AG09319 (cell line): ENCODE results near the gene MAML1.

ENCODE experiments used
- DNase-seq: peaks from one replicate; pipeline ENCODE4 v3.0.0-alpha.2; 2010; ENCODE audit warnings: low read depth; ENCODE audit errors: extremely low read depth
- TF ChIP-seq, protein P1 (sequence below): IDR thresholded peaks from 2 replicates; pipeline ENCODE4 v1.5.1; 2011; ENCODE audit warnings: low read depth, mild to moderate bottlenecking, inconsistent platforms, low read length, moderate library complexity

Gene MAML1

DNA sequence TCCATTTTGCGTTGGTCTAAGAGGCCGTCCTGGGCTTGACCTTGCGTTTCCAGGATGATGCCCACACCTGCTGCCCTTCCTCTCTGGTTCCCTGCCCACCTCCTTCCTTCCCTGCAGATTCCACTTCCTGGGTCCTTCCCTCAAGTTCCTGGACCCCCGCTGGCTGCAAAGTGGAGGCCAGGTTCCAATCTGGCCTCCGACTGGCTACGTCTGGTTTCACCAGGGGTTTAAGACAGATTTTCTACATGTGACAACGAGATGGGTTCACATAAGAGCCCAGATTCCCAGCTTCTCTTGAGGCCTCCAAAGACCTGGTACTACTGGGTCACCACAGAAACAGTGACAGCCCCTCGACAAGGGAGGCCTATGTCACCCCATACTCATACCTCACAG lies 71.9 kb downstream of the MAML1 start:
- TF ChIP-seq, protein P1, sequence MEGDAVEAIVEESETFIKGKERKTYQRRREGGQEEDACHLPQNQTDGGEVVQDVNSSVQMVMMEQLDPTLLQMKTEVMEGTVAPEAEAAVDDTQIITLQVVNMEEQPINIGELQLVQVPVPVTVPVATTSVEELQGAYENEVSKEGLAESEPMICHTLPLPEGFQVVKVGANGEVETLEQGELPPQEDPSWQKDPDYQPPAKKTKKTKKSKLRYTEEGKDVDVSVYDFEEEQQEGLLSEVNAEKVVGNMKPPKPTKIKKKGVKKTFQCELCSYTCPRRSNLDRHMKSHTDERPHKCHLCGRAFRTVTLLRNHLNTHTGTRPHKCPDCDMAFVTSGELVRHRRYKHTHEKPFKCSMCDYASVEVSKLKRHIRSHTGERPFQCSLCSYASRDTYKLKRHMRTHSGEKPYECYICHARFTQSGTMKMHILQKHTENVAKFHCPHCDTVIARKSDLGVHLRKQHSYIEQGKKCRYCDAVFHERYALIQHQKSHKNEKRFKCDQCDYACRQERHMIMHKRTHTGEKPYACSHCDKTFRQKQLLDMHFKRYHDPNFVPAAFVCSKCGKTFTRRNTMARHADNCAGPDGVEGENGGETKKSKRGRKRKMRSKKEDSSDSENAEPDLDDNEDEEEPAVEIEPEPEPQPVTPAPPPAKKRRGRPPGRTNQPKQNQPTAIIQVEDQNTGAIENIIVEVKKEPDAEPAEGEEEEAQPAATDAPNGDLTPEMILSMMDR, result no peak

DNA sequence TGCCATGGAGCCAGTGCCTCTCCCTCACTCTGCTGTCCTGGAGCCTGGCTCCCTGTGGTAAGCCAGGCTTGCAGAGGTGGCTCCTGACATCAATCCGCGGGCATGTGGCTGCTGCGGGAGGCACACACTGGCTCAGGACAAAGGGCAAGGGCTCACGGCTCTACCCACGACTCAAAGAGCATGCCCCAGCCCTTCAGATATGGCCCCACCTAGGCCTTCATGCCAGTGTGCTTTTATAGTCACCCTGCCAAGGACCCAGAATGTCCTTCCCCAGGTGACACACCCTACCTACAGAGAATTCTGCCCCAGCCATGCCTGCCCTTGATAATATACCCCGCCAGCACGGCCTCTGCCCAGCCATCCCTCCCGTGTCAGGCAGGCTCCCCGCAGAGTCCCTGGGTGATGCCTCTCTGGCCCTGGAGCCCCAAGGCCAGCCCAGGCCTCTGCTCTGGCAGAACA lies 72.5 kb downstream of the MAML1 start:
- DNase-seq, result no peak
- TF ChIP-seq, protein P1, result no peak

More for the DNA sequence above, 71.9 kb downstream of the MAML1 start:
- no peak for DNase-seq

DNA sequence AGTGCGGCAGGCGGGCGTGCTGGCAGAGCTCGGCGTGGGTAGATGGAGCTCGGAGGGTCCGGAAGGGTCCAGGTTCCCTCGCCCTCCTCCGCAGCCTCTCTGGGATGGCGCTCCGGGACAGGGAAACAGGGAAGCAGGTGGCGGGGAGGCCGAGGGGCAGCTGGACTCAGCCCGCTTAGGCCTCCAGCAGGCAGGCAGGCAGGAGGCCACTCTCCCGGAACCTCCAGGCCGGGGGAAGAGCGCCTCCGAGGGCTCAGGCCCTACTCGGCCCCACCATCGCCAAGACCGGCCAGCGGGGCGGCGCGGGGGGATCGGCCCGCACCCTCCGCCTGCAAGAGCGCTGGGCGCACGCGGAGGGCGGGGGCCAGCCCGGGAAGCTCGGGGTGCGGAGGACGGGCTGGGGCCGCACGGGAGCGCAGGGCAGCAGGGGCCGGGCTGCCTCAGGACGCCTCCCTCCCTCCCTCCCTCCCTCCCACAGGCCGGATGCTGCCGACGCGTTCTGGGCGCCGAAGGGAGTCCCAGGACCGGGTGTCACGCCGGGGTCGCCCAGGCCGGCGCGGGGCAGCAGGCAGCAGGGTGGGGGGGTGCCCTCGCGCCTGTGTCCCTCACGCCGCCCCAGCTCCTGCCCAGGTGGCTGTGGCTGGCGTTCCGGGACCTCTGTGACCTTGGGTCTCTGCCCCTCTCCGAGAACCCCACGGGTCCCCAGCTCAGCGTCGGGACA lies 73.1 kb downstream of the MAML1 start:
- no peak for DNase-seq

DNA sequence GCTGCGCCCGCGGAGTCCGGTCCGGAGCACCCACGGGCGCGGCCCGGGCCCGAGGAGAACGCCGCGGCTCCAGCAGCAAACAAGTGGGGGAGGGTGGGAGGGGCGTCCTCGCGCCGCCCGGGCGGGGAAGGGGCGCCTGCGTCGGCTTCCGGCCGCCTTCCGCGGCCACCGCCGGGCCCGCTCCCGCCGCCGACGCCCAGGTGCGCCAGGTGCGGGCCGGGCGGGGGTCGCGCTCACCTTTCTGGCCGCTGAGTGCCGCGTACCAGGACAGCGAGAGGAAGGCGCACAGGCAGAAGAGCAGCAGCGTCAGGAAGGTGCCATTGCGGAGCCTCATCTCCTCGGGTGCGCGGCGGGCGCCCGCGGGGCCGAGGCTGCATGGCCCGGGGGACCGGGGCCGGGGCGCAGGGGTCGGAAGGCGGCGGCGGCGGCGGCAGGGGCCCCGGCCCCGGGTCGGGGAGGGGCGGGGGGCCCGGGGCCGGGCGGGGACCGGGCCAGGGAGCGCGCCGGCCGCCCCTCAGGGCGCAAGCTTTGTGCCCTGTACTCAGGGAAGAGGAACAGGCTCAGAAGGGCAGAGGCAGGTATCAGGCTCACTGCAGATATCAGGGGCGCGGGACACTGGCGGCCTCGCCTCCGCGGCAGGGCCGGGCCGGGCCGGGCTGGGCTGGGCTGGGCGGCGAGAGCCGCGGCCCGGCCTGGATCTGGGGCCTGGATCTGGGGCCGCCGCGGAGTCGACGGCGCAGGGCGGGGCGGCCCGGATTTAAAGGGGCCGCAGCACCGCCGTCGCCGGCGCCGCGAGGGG lies 73.8 kb downstream of the MAML1 start, which contains the start of gene MGAT4B:
MGAT4B (minus strand) TSS at position 617 of the 799 bp plus-strand sequence; CDS start at position 334, 283 bp downstream.
- DNase-seq, result peak; percentile 42

More for the DNA sequence above, 73.1 kb downstream of the MAML1 start:
- TF ChIP-seq, protein P1, result no peak

DNA sequence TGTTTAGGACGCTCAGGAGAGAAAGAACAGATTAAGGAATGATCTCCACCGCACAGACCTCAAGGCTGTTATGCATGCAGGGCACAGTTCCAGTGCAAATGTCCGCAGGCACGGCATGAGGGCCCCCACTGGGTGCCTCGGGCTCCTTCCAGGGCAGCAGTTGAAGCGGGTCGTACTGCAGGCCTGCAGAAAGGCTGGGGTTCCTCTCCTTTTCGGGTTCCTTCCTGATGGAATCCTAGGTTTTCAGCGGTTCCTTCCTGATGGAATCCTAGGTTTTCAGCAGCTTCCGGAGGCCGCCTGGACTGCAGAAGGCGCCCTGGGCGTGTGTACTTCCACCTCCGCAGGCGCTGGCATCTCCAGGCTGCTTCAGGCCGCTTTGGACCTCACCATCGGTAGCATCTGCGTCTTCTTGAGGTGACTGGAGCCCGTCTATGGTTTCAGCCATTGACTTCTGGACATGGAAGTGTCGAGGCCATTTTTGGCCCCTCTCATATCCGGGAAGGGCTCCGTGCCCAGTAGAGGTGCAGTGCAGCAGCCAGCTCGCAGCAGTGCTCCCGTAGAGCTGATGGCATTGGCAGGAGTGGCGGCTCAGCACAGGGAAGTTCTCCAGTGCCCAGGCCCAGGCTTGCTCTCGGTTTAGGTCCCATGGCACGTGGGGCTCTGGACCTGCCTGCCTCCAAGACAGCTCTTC lies 79.7 kb downstream of the MAML1 start:
- TF ChIP-seq, protein P1, result no peak
- no peak for DNase-seq

More for the DNA sequence above, 73.8 kb downstream of the MAML1 start, which contains the start of gene MGAT4B:
- TF ChIP-seq, protein P1, result no peak

DNA sequence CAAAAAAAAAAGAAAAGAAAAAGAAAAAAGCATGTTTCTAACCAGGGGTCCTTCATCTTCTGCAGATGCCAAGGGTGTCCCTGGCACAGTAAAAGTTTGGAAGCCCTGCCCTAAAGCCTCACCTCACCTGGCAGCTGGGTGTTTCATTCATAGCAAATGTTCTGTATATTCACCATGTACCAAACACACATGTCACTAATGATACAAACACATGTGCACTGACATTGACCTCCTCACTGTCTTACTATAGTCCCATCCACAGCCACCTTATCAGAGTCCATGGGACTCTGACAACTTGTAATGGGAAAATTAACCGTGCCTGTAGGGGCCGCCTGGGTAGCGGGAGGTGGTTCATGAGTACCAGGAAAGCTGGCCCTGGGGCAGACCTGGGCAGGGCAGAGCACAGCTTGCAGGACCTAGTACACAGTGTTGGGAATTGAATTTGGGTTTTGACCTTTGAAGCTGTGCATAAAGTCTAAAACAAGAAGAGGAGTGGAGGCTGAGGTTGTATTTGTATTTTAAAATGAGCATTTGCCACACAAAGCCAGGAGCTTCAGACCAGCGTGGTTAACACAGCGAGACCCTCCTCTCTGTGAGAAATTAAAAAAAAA lies 80.5 kb downstream of the MAML1 start:
- DNase-seq, result no peak
- TF ChIP-seq, protein P1, result no peak
